VCaP (cell line): Measurements from ENCODE around the gene CIBAR2.
"Not testable (repeated sequence)": the region's sequence is repeated elsewhere in the genome, so short reads cannot be mapped to it uniquely, and the experiment has no call there.

Experiments used
- H3K27ac ChIP-seq: fragments of 450-650 bp; 2 replicates; pipeline ENCODE4 v1.5.1; 2017
- CTCF ChIP-seq: fragments of 450-650 bp; conservative IDR thresholded peaks from 2 replicates; pipeline ENCODE4 v1.5.1; 2017; ENCODE audit warnings: mild to moderate bottlenecking, moderate library complexity

Gene CIBAR2

GRCh38 chr16:85124636-85125346, 12.5 kb upstream of the CIBAR2 start:
- no peak for TF ChIP-seq CTCF
- H3K27ac ChIP-seq = no peak overlapping the region

DNA sequence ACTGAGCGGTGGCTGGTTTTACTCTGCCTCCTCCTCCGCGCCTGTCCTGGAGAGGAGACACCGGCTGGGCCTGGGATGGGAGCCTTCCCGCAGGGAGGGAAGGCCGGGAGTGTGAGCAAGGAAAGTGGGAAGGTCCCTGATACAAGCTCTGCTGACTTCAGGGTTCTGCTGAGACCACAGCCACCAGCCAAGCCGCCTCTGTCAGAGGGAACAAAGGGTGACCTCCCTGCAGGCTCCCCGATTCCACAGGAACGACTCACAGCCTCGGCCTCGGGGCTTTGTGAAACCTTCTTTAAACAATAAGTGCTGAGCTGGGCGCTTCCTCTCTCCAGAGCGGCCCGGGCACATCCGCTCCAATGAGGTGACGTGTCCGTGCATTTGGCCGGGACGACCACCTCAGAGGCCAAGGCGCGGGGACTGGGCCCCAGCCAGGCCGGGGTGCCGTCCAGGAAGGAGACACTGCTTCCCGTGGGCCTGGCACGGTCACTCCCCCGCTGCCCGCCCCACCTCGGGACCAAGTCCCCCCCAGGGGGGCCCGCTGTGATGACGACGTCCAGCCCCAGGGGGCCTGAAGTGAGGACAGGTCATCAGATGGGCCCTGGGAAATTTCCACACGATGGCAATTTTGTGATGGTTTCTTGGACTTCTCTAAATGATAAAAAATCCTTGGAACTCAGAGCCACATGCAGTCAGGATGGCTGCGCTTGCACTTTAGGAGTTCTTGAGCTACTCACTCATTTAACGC, 11.8 kb upstream of the CIBAR2 start:
- H3K27ac ChIP-seq = no peak overlapping the region
- TF ChIP-seq CTCF = no peak

DNA sequence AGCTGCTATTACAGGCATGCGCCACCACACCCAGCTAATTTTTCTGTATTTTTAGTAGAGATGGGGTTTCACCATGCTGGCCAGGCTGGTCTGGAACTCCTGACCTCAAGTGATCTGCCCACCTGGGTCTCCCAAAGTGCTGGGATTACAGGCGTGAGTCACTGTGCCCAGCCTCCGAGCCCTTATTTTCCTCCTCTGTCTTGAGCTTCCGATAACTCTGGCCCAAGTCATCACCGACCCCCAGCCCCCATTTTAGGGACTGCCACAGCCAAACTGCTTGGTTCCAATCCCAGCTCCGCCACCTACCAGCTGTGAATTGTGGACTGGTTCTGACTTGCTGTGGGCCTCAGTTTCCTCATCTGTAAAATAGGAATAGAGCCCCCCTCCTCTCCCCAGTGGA, 11.2 kb upstream of the CIBAR2 start:
- H3K27ac ChIP-seq = not testable (repeated sequence)

- H3K27ac ChIP-seq = no peak overlapping the region
- TF ChIP-seq CTCF = no peak
These were observed 7.7 kb upstream of the CIBAR2 start for GRCh38 chr16:85120006-85120340.

DNA sequence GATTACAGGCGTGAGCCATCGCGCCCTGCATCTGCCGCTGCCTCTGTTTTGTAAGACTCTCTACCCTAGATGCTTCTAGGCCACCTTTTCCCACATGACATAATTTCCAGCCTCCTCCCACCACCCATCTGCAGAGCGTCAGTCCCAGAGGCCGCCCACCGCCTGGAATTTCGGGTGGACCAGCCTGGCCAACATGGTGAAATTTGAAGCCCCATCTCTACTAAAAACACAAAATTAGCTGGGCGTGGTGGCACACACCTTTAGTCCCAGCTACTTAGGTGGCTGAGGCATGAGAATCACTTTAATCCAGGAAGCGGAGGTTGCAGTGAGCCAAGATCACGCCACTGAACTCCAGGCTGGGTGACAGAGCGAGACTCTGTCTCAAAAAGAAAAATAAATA, 5.1 kb upstream of the CIBAR2 start:
- H3K27ac ChIP-seq = no peak overlapping the region
- TF ChIP-seq CTCF = no peak

DNA sequence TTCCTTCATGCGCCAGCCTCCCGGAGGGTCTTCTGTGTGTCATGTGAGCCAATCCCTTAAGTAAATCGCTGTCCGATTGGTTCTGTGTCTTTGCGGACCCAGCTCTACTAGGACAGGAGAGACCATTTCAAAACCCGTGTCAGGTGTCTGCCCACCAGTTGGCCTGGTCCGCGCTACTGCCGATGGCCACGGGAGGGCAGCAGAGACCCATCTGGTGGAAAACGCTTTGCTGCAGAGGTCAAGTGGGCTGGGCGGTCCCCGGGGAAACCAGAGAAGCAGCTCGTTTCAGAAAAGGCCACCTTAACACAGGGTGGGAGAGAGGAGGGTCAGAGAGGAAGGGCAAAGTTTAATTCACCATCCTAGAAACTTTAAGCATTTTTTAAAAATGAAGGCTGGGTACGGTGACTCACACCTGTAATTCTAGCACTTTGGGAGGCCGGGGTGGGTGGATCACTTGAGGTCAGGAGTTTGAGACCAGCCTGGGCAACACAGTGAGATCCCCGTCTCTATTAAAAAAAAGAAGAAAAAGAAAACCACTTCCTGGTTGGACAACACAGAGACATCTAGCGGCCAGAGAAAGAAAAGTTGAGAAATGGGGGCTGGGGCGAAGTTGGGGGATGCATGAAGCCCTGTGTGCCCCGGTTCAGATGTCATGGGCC, 2.8 kb upstream of the CIBAR2 start:
- peak; percentile 77 for TF ChIP-seq CTCF
- no peak overlapping the region for H3K27ac ChIP-seq

DNA sequence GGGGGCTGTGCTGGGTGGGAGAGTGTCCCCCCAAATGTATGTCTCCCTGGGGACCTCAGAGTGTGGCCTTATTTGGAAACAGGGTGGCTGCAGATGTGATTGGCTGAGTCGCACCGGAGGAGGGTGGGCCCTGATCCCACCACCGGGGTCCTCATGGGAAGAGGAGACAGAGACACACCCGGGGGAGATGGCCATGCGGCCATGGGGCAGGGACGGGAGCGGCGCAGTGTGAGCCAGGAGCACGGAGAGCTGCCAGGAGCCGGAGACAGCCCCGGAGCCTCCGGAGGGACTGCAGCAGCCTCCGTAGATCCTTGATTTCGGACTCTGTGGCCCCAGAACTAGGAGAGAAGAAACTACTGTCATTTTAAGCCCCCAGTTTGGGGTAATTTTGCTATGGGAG, 1.6 kb upstream of the CIBAR2 start:
- no peak for TF ChIP-seq CTCF
- H3K27ac ChIP-seq = no peak overlapping the region

GRCh38 chr16:85113168-85113733, 979 bp upstream of the CIBAR2 start:
- no peak for TF ChIP-seq CTCF
- no peak overlapping the region for H3K27ac ChIP-seq
